Keratinocyte (primary cell): ENCODE data around the gene CERS2. TPM values are rescaled to one million over a fixed set of nuclear protein-coding genes. Genes with fewer than 3 reads are reported as not detected.

ENCODE experiments used
- DNase-seq: peaks from one replicate; pipeline ENCODE4 v3.0.0-alpha.2; 2011; ENCODE audit warnings: low read depth, missing footprints, low spot score
- FAIRE-seq: peaks from 2 replicates; lab custom pipeline; 2011; peaks lifted over from hg19 to GRCh38; lab: Jason Lieb, UNC
- H2AFZ ChIP-seq: 2 replicates; pipeline ENCODE4 v1.6.0; 2012; ENCODE audit warnings: low read length, control low read depth, inconsistent platforms; ENCODE audit not compliant: control insufficient read depth
- H3K27ac ChIP-seq: 2 replicates; pipeline ENCODE4 v1.5.1; 2011; ENCODE audit warnings: low read length; ENCODE audit not compliant: control insufficient read depth, insufficient read depth
- H3K27me3 ChIP-seq: 3 replicates; pipeline ENCODE4 v1.6.0; 2011; ENCODE audit warnings: low read length; ENCODE audit not compliant: control insufficient read depth, insufficient read depth; ENCODE audit errors: extremely low read depth
- H3K36me3 ChIP-seq, 2 experiments: 2 replicates in 1 of 2; 3 replicates in 1 of 2; pipeline ENCODE4 v1.5.1; 2011; ENCODE audit warnings: low read length in 2 of 2, mild to moderate bottlenecking in 1 of 2; ENCODE audit not compliant: control insufficient read depth in 2 of 2, insufficient read depth in 2 of 2; ENCODE audit errors: extremely low read depth in 1 of 2
- H3K4me1 ChIP-seq: 3 replicates; pipeline ENCODE4 v1.5.1; 2011; ENCODE audit warnings: low read length; ENCODE audit not compliant: control insufficient read depth, insufficient read depth; ENCODE audit errors: extremely low read depth
- H3K4me2 ChIP-seq: 3 replicates; pipeline ENCODE4 v1.6.0; 2011; ENCODE audit warnings: low read depth, low read length; ENCODE audit not compliant: control insufficient read depth, insufficient read depth; ENCODE audit errors: extremely low read depth
- H3K4me3 ChIP-seq, 3 experiments: fragments of 200-600 bp in 1 of 3; sonication (generic) in 1 of 3; 2 replicates in 2 of 3; 3 replicates in 1 of 3; pipeline ENCODE4 v1.5.1; 2011 to 2016; ENCODE audit warnings: low read length in 3 of 3, mild to moderate bottlenecking in 3 of 3, control low read depth in 2 of 3, inconsistent platforms in 1 of 3, low read depth in 1 of 3, mixed read lengths in 1 of 3, mixed run types in 1 of 3, moderate library complexity in 1 of 3; ENCODE audit not compliant: control insufficient read depth in 2 of 3, insufficient read depth in 2 of 3; ENCODE audit errors: extremely low read depth in 1 of 3
- H3K79me2 ChIP-seq: 2 replicates; pipeline ENCODE4 v1.6.0; 2012; ENCODE audit warnings: low read length; ENCODE audit not compliant: control insufficient read depth, insufficient read depth
- H3K9ac ChIP-seq: 3 replicates; pipeline ENCODE4 v1.6.0; 2011; ENCODE audit warnings: low read length; ENCODE audit not compliant: control insufficient read depth, insufficient read depth; ENCODE audit errors: extremely low read depth
- H3K9me1 ChIP-seq: 3 replicates; pipeline ENCODE4 v1.6.0; 2011; ENCODE audit warnings: low read length; ENCODE audit not compliant: control insufficient read depth, insufficient read depth; ENCODE audit errors: extremely low read depth
- H3K9me3 ChIP-seq: 2 replicates; pipeline ENCODE4 v1.5.1; 2012; ENCODE audit warnings: low read depth, low read length; ENCODE audit not compliant: control insufficient read depth
- H4K20me1 ChIP-seq: 3 replicates; pipeline ENCODE4 v1.6.0; 2011; ENCODE audit warnings: low read length; ENCODE audit not compliant: control insufficient read depth, insufficient read depth; ENCODE audit errors: extremely low read depth
- EZH2 ChIP-seq: IDR thresholded peaks from one replicate; pipeline ENCODE4 v1.6.1; 2012; ENCODE audit warnings: inconsistent platforms, mild to moderate bottlenecking, low read length, moderate library complexity
- dilution Hi-C: fragments of 300-500 bp; cut with MboI; formaldehyde crosslinking; loops from one replicate; pipeline ENCODE4 v1.7.0; 2020; ENCODE audit warnings: low sequenced_read_pairs; ENCODE audit not compliant: extremely low pct_ligation_motif_present
- polyA plus RNA-seq, 5 experiments: library from polyadenylated mRNA; depleted of rRNA in 3 of 5; stranded (reverse) in 3 of 5; stranded (forward) in 1 of 5; unstranded in 1 of 5; fragments of >200 nt; gene quantifications; 1 replicate in 1 of 5; 2 replicates in 3 of 5; 3 replicates in 1 of 5; pipeline versions ENCODE4 v1.2.1 to v1.2.3, GENCODE V29; 2011 to 2012; ENCODE audit warnings: missing spikeins in 2 of 5, low read depth in 1 of 5, low replicate concordance in 1 of 5
- TF ChIP-seq, protein P1 (sequence below), 3 experiments: IDR thresholded peaks in 1 of 3; conservative IDR thresholded peaks in 1 of 3; optimal IDR thresholded peaks in 1 of 3; 2 replicates in 2 of 3; 3 replicates in 1 of 3; pipeline versions ENCODE3 to v1.5.1; 2011; ENCODE audit warnings: low read length in 3 of 3, mild to moderate bottlenecking in 3 of 3, moderate library complexity in 2 of 3, control low read depth in 1 of 3, inconsistent platforms in 1 of 3; ENCODE audit not compliant: insufficient read depth in 2 of 3; ENCODE audit errors: extremely low read depth in 1 of 3

The CERS2 gene
- polyA plus RNA-seq, 1 donor (not counting 4 experiments of a cell fraction or from before 2014, with no cell fraction given) = 121 TPM

DNA sequence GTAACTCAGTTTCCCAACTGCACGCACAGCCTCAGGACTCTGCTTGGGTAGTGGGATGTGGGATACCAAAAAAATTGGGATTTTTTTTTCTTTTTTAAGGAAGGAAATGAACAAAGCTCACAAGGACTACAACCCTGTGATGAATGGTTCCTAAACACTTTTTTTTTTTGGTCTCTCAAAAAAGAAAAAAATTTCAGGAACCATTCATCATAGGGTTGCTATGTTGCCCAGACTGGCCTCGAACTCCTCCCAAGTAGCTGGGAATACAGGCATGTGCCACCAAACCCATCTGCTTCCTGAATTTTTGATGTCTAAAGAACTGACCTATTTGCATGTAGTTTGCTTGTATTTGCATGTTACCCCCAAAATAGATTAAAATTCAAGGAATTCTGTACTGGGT, 25.3 kb upstream of the CERS2 start:
- TF ChIP-seq, protein P1, sequence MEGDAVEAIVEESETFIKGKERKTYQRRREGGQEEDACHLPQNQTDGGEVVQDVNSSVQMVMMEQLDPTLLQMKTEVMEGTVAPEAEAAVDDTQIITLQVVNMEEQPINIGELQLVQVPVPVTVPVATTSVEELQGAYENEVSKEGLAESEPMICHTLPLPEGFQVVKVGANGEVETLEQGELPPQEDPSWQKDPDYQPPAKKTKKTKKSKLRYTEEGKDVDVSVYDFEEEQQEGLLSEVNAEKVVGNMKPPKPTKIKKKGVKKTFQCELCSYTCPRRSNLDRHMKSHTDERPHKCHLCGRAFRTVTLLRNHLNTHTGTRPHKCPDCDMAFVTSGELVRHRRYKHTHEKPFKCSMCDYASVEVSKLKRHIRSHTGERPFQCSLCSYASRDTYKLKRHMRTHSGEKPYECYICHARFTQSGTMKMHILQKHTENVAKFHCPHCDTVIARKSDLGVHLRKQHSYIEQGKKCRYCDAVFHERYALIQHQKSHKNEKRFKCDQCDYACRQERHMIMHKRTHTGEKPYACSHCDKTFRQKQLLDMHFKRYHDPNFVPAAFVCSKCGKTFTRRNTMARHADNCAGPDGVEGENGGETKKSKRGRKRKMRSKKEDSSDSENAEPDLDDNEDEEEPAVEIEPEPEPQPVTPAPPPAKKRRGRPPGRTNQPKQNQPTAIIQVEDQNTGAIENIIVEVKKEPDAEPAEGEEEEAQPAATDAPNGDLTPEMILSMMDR (optimal IDR thresholded peaks at IDR 0.05 in 1 of 3, IDR thresholded peaks at IDR 0.05 in 1 of 3, conservative IDR thresholded peaks at IDR 0.05 in 1 of 3; ENCODE audit: extremely low read depth in 1 of 3, insufficient read depth in 2 of 3, low read length in 3 of 3) = no peak
- TF ChIP-seq EZH2 = no peak
- H3K9me1 ChIP-seq = no peaks in the 10 kb centered on the region
- no peak overlapping the region for H3K4me3 ChIP-seq
- H3K9ac ChIP-seq = no peak overlapping the region
- dilution Hi-C loops = no loop called here
- FAIRE-seq = no peak
- H3K27ac ChIP-seq = no peak overlapping the region
- no peak for DNase-seq
- no peak overlapping the region for H2AFZ ChIP-seq
- no peaks in the 10 kb centered on the region for H4K20me1 ChIP-seq
- no peaks in the 10 kb centered on the region for H3K9me3 ChIP-seq
- H3K79me2 ChIP-seq = no peaks in the 10 kb centered on the region
- H3K4me1 ChIP-seq = peaks cover 19% of the 10 kb centered on the region
- no peak overlapping the region for H3K4me2 ChIP-seq
- no peaks in the 10 kb centered on the region for H3K27me3 ChIP-seq
- H3K36me3 ChIP-seq = peaks cover 0 to 2% of the 10 kb centered on the region in 2 experiments

DNA sequence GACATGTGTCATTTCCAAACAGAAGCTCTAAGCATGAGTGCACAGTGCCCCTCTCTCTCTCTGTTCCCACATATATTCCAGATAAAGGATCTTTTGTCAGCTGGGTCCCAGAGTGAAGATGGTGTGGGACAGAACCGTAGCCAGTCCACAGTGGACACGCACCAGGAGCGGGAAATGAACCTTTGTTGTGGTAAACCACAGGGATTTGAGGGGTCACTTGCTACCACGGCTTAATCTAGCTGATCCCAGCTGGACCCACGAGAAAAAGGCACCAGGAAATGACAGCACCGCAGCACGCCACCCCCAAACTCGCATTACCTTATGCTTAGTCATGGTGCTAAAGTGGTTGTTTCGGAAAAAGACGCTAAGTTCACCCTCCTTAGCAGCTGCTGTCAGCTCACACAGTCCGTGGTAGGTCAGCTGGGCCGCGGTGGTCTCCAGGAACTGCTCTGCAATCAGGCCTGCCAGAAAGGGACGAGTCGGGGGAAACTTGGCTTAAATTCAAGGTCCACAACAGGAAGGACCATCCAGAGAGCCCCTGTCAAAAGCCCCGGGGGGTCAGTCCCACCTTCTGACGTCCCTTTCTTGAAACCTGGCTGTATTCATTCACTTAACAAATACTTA, 24.5 kb upstream of the CERS2 start:
- FAIRE-seq (no peak), DNase-seq (no peak)
- Histone ChIP-seq H3K79me2 (no peaks in the 10 kb centered on the region), H3K27me3 (no peaks in the 10 kb centered on the region), H3K9me1 (no peaks in the 10 kb centered on the region), H4K20me1 (no peaks in the 10 kb centered on the region), H3K4me1 (peaks cover 15% of the 10 kb centered on the region), H3K36me3 (peaks cover 0 to 2% of the 10 kb centered on the region in 2 experiments), H3K4me2 (no peak overlapping the region), H3K9me3 (no peaks in the 10 kb centered on the region), H2AFZ (no peak overlapping the region), H3K27ac (no peak overlapping the region), H3K4me3 (no peak overlapping the region), H3K9ac (no peak overlapping the region)
- TF ChIP-seq, protein P1 (optimal IDR thresholded peaks at IDR 0.05 in 1 of 3, IDR thresholded peaks at IDR 0.05 in 1 of 3, conservative IDR thresholded peaks at IDR 0.05 in 1 of 3; ENCODE audit: extremely low read depth in 1 of 3, insufficient read depth in 2 of 3, low read length in 3 of 3) = no peak
- no peak for TF ChIP-seq EZH2
- dilution Hi-C loops = no loop called here
